ENCODE data around the gene ILRUN. TPM values are rescaled to one million over a fixed set of nuclear protein-coding genes. Genes with fewer than 3 reads are reported as not detected.

ILRUN gene
- total RNA-seq, 3 donors from 2014 or later: 45.1 to 87.6 (median 51.1) TPM

DNA sequence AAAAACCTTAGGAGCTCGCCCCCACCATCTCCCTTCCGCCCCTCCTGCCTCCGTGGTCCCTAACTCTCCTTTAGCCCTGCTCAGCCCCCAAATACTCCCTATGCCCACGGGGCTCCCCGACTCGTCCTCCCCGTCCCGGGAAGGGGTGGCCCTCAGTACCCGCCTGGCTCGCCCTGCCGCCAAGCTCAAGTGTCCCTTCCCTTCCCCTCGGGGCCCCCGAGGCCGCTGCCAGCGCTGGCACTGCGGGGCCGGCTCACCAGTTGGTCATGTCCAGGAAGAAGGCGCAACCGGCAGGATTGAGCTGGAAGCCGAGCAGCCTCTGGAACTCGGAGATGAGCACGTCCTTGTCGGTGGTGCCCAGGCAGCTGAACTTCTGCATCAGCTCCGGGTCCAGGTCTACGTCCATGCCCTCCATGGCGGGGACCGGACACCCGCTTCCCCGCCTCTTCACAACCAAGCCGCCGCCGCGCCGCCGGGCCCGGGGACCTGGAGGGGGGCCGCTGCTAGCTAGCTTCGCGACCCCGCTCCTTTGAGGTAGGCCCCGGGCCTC lies 303 bp downstream of the ILRUN start:
- intact Hi-C loops (cut with DNase I, micrococcal nuclease): no loop called here
- no peak for TF ChIP-seq CTCF (IDR thresholded peaks at IDR 0.05)
- Histone ChIP-seq H3K4me1 (ENCODE audit: low read depth) (peaks cover 13% of the 10 kb centered on the region), H3K4me3 (peak overlapping the region; percentile 81), H3K36me3 (ENCODE audit: low read depth) (no peaks in the 10 kb centered on the region), H3K9me3 (no peaks in the 10 kb centered on the region)
- DNase-seq (peak in 1 of 3 donors; percentile 57), ATAC-seq (peak; percentile 65)

DNA sequence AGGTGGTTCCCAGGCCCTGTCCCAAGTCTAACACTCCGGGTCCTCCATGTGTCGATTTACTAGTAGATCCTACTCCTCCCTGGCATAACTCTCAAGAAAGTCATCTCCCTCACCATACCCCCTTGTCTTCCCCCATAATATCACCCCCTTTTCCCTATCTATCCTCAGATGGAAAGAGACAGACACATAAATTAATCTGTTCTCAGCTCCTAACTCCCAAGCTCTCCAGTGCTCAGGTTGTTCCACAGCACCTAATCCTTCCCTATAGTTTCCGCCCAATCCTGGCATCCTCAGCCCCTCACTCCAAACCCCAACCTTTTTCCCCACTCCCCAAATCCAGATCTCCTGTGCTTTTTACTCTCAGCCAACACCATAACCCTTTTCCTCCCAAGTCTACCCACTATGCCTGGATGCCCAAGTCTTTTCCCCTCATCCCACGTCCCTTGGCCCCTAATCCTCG lies 808 bp downstream of the ILRUN start:
- intact Hi-C loops (cut with DNase I, micrococcal nuclease): no loop called here
- no peak for TF ChIP-seq CTCF (IDR thresholded peaks at IDR 0.05)
- no peaks in the 10 kb centered on the region for H3K9me3 ChIP-seq
- H3K4me3 ChIP-seq: peak overlapping the region; percentile 81
- DNase-seq (no peak), ATAC-seq (no peak)
- peaks cover 13% of the 10 kb centered on the region for H3K4me1 ChIP-seq (ENCODE audit: low read depth)
- H3K36me3 ChIP-seq (ENCODE audit: low read depth): no peaks in the 10 kb centered on the region

DNA sequence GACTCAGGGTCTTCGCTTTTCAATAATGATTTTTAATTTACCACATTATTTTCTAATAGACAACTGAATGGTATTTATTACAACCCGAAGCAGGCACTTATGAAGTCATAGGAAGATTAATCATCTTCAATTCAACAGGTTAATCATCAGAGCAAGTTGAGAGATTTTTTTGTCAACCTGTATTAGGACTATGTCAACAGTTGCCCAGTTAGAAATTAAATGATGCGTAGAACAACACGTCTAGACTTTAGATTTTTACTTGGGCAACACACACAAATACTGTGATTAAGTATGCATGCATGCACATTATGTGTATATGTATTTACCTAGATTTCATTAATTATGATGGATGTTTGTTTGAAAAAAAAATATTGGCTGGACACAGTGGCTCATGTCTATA lies 4.3 kb downstream of the ILRUN start:
- ATAC-seq (no peak), DNase-seq (no peak)
- TF ChIP-seq CTCF (IDR thresholded peaks at IDR 0.05): no peak
- Histone ChIP-seq H3K36me3 (ENCODE audit: low read depth) (no peaks in the 10 kb centered on the region), H3K4me1 (ENCODE audit: low read depth) (peaks cover 13% of the 10 kb centered on the region), H3K4me3 (no peak overlapping the region), H3K9me3 (no peaks in the 10 kb centered on the region)
- intact Hi-C loops (cut with DNase I, micrococcal nuclease): no loop called here

DNA sequence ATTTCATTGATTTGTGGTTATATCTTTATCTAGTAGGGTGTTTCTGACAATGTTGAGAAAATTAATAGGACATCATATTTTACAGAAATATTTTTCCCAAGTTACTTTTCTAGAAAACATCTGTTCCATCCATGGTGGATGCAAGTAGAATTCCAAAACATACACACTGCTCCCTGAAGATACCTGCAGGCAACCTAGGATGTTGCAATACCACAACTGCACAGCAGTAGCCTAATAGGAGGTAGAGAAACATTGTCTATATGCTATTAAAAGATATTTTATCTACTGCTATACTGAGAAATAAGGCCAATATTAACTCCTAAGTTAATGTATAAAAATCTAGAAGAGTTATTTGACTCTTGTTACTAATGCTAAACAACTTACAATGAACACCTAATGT lies 6.8 kb downstream of the ILRUN start:
- ATAC-seq (no peak), DNase-seq (no peak)
- H3K9me3 ChIP-seq: no peaks in the 10 kb centered on the region
- no peak for TF ChIP-seq CTCF (IDR thresholded peaks at IDR 0.05)
- H3K36me3 ChIP-seq (ENCODE audit: low read depth): no peaks in the 10 kb centered on the region
- intact Hi-C loops (cut with DNase I, micrococcal nuclease): no loop called here
- no peak overlapping the region for H3K4me3 ChIP-seq
- peaks cover 6% of the 10 kb centered on the region for H3K4me1 ChIP-seq (ENCODE audit: low read depth)

- Histone ChIP-seq H3K4me1 (ENCODE audit: low read depth) (no peaks in the 10 kb centered on the region), H3K4me3 (no peak overlapping the region), H3K36me3 (ENCODE audit: low read depth) (no peaks in the 10 kb centered on the region), H3K9me3 (no peaks in the 10 kb centered on the region)
- DNase-seq (no peak), ATAC-seq (no peak)
- intact Hi-C loops (cut with DNase I, micrococcal nuclease): no loop called here
- no peak for TF ChIP-seq CTCF (IDR thresholded peaks at IDR 0.05)
Observed at GRCh38 chr6:34688956-34689355, 7.6 kb downstream of the ILRUN start.

DNA sequence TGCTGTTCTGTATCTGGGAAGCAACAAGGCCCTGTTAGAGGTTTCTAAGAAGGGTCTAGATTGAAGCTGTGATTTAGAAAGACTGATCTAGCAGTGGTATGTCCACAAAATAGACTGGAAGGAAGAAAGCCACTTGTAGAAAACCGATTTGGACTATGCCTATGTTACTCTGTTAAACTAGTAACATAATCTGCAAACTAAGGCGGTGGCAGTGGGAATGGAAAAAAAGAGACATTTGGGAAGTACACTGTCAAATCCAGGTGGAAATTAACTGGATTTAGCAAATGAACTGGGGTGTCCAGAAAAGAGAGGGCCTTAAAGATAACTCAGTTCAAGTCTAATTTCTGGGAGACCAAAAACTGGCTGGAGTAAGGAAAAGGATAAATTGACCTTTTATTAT lies 11.6 kb downstream of the ILRUN start:
- intact Hi-C loops (cut with DNase I, micrococcal nuclease): no loop called here
- TF ChIP-seq CTCF (IDR thresholded peaks at IDR 0.05): no peak
- peaks cover 11% of the 10 kb centered on the region for H3K4me1 ChIP-seq (ENCODE audit: low read depth)
- DNase-seq (no peak), ATAC-seq (no peak)
- no peaks in the 10 kb centered on the region for H3K9me3 ChIP-seq
- H3K36me3 ChIP-seq (ENCODE audit: low read depth): no peaks in the 10 kb centered on the region
- H3K4me3 ChIP-seq: no peak overlapping the region
